HG02885 (cell line): Measurements from ENCODE around the gene STRIP2.
"Not testable (repeated sequence)": the region's sequence is repeated elsewhere in the genome, so short reads cannot be mapped to it uniquely, and the experiment has no call there.

Source experiments
- ATAC-seq: cut with Tn5 transposase; IDR thresholded peaks from one replicate; pipeline ENCODE4 v1.9.1; 2021; ENCODE audit warnings: mild to moderate bottlenecking; ENCODE audit not compliant: unreplicated experiment, poor library complexity

STRIP2 gene

DNA sequence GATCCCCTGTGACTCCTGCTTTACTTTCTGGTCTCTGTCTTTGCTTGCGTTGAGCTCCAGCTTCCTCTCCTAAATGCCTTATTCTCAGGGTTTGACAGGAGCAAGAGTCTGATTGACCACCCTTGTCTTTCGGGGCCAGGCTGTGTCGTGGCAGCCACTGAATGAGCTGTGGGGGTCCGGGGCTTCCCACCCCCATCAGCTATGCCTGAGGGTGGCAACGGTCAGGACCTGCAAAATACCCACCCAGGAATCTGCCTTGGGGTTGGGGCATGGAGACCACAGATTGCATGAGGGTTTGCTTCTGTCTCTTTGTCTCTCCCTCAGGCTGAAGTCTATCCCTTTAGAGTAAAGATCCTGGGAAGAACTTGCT lies 88.7 kb downstream of the STRIP2 start:
- no peak for ATAC-seq

DNA sequence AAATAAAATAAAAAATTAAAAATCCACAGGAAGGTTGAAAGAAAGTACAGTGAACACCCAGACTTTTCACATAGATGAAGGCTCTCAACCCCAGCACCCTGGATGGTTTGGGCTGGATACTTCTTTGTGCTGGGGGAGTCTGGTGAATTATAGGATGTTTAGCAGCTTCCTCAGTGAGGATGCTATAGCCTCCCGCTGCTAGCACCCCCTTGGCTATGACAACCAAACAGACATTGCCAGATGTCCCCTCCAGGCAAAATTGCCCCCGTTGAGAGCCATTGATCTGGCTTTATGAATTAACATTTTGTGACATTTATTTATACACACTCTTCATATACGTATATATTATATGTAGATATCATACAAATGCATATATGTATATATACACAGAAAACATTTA lies 89.7 kb downstream of the STRIP2 start:
- ATAC-seq = no peak

DNA sequence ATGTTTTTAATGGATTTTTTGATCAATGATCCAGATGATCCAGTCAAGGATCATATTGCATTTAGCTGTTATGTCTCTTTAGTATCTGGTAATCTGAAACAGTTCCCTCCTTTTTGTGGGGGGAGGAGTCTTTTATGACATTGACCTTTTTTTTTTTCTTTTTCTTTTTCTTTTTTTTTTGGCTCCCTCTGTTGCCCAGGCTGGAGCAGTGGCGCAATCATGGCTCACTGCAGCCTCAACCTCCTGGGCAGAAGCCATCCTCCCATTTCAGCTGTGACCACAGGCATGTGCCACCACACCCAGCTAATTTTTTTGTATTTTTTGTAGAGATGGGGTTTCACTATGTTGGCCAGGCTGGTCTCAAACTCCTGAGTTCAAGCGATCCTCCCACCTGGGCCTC lies 90.2 kb downstream of the STRIP2 start:
- ATAC-seq = not testable (repeated sequence)

DNA sequence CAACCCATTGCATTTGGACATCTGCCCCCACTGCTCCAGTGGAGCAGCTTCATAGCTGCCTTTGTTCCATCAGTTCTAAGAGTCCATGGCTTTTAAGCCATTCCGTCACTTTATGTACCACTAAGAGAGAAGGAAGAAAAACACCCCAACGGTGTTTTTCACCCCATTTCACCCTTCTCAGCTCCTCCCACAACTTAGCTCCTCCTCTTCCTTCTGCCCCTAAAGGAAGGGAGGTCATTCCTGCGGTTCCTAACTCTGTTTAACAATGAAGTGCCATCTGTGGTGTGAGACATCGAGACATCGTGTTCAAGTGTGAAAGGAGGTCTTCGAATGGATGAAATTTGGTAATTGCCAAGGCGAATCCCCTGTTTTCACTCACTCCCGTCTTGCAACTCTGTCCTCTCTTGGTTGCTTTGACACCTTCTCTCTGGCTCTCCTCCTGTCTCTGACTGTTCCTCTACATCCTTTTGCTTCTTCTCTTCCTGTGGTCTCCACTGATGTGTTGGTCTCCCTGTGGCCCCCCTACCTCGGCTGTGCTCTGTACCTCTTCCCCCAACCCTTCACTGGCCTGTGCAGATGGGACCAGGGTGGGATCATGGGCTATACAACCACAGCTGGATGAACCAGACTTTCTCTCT lies 91.1 kb downstream of the STRIP2 start:
- no peak for ATAC-seq

DNA sequence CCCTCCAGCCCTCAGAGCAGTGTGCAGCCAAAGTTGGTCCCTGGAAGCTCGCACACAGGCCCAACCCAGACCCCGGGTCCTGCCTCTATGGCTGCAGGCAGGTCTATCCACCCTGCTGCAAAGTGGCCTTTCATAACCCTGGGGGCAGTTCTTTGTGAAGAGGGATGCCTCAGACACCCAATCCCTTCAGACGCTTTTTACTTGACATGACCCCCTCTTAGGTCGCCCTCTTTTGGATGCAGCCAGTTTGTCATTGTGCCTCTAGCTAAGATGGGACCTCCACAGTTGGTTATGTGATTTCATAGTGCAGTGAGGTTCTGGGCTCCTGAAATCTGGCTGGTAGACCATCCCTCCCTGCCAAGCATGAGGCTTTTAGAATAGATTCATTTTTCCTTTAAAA lies 95.4 kb downstream of the STRIP2 start:
- no peak for ATAC-seq

DNA sequence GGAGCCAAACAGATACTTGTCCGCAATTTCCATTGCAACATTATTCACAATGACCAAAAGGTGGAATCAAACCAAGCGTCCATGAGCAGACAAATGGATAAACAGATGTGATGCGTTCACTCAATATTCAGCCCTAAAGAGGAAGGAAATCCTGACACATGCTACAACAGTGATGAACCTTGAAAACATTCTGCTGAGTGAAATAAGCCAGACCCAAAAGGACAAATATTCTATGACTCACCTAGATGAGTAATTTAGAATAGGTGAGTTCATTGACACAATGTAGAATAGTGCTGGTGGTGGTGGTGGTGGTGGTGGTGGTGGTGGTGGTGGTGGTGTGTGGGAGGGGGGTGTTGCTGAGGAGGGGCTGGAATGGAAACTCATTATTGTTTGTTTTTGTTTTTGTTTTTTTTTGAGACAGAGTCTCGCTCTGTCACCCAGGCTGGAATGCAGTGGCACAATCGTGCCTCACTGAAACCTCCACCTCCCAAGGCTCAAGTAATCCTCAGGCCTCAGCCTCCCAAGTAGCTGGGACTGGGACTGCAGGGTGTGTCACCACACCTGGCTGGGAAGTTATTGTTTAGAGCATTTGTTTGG lies 96.7 kb downstream of the STRIP2 start:
- no peak for ATAC-seq

DNA sequence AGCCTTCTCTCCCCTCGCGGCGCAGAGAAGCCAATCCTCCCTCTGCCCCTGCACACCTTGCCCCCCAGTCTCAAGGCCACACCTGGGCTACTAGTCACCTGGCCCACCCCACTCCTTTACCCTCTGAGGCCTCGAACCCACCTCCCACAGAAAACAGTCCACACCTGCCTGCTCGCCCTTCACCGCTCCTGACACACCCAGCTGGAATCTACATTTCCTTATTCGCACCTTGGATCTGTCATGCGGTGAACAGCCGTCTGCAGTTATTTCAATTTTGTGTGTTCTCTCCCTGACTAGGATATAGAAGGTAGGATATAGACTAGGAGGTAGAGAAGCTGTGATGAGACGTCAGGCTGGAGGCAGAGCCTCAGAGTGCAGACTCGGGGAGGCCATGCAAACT lies 97.5 kb downstream of the STRIP2 start:
- ATAC-seq = no peak

DNA sequence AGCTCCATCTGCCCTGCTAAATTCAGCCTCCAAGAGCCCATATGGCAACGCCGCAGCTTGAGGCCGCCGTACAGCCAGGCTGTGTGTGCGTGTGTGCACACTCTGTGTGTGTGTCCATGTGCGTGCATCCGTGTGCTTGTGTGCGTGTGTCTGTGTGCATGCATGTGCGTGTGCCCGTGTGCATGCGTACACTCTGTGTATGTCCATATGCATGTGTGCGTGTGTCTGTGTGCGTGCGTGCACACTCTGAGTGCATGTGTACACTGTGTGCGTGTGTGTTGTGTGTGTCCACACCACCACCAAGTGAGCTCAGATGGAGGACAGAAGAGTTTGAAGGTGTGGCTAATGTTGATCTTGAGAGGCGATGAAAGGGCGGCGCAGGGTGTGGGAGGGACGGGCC lies 98.1 kb downstream of the STRIP2 start:
- no peak for ATAC-seq

DNA sequence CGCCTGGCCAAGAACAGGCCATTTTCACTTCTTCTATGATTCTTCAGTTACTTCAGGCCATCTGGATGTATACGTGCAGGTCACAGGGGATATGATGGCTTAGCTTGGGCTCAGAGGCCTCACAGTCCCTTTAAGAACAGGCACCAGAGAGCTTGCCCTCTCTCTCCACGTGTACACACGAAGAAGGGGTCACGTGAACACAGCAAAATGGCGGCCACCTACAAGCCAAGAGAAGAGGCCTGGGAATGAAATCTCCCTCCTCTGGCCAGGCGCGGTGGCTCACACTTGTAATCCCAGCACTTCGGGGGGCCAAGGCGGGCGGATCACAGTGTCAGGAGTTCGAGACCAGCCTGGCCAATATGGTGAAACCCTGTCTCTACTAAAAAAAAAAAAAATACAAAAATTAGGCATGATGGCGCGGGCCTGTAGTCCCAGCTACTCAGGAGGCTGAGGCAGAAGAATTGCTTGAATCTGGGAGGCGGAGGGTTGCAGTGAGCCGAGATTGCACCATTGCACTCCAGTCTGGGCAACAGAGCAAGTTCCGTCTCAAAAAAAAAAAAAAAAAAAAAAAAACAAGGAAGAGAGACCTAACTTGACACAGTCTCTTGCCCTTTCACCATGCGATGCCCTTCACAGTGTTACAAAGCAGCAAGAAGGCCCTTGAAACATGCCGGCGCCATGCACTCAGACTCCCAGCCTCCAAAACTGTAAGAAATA lies 100.5 kb downstream of the STRIP2 start:
- not testable (repeated sequence) for ATAC-seq

DNA sequence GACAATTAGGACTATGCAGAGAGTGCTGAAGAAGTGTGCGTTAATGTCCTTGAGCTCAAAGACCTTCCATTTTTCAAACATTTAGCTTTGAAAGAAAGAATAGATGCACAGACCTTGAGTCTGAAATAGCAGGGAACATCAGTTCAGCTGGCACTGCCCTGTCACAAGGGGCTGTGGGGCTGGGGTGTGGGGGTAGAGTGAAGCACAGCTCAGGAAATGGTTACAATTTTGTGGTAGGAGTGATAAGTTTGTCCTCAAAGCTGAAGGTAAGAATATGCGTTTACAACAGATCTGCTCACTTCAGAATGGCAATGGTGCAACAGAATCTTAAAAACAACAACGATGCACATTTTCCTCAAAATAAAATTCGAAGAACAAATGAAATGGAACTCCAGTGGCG lies 101.7 kb downstream of the STRIP2 start:
- no peak for ATAC-seq

DNA sequence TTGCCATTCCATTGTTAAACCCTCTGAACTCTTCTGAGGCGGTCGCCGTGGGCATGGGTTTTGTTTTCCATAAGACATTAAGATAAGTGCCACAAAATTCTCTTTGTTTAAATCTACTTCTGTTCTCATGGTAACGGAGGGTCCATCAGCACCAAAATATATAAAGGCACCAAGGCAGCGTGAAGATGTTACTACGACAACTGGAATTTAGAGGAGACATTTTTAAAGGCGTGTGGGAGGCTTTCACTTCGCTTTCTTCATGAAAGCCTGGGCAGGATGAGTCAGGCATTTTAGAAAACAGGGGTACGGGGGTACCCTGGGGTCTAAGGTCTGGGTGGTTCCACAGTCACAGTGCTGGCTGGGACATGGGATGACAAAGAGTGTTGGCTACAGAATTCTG lies 102.1 kb downstream of the STRIP2 start:
- no peak for ATAC-seq
